GM23248 (cell line): Measurements from ENCODE around the gene S1PR5.

Experiments used
- EZH2 ChIP-seq: fragments of 200-600 bp; sonication (generic); IDR thresholded peaks from 2 replicates; pipeline ENCODE4 v1.6.1; 2018; ENCODE audit warnings: antibody characterized with exemption, mild to moderate bottlenecking; ENCODE audit not compliant: insufficient read depth, poor library complexity, severe bottlenecking
- EZH2phosphoT487 ChIP-seq: fragments of 200-600 bp; sonication (generic); IDR thresholded peaks from 2 replicates; pipeline ENCODE4 v1.6.1; 2018; ENCODE audit warnings: antibody characterized with exemption, moderate library complexity, mild to moderate bottlenecking, low read depth; ENCODE audit not compliant: insufficient read depth

- TF ChIP-seq EZH2 (no peak), EZH2phosphoT487 (no peak)
These were observed 52.8 kb downstream of the S1PR5 start for GRCh38 chr19:10464456-10464855.
